AG04449 (cell line): ENCODE measurements around the gene RIMS1.
A peak's percentile ranks its signal among the peaks of the same experiment; 100 is the strongest.

Experiments used
- CTCF ChIA-PET: fragments of 350-600 bp; formaldehyde crosslinking; extraction: SDS; loops from one replicate; lab custom pipeline; 2021; ENCODE audit warnings: antibody characterized with exemption; lab: Yijun Ruan, JAX
- POLR2A ChIA-PET: fragments of 400-600, 350-600 bp; formaldehyde crosslinking; extraction: SDS; loops from one replicate; lab custom pipeline; 2020; ENCODE audit warnings: antibody characterized with exemption, inconsistent platforms; lab: Yijun Ruan, JAX
- DNase-seq: peaks from one replicate; pipeline ENCODE4 v3.0.0-alpha.2; 2010; ENCODE audit warnings: low read depth, low spot score
- H3K4me3 ChIP-seq: 2 replicates; pipeline ENCODE4 v1.5.1; 2011; ENCODE audit warnings: low read depth, mild to moderate bottlenecking, control low read depth, low read length
- CTCF ChIP-seq: IDR thresholded peaks from one replicate; pipeline ENCODE4 v1.5.1; 2011; ENCODE audit warnings: mild to moderate bottlenecking, moderate library complexity, low read length, control low read depth, inconsistent platforms; ENCODE audit not compliant: insufficient read depth; ENCODE audit errors: missing control alignments

RIMS1 gene

GRCh38 chr6:71886184-71887005 is at the start of gene RIMS1:
TSS of gene RIMS1 (plus strand) at chr6:71886550. CDS start at chr6:71887024, 474 bp downstream.
- POLR2A ChIA-PET, result no interaction called here
- CTCF ChIA-PET, result interaction anchor here (1.1 to 1.5 kb wide), 4 partner anchors 9 to 27 kb away, joined by 3 to 5 read pairs (median 3); no protein-coding TSS in a partner anchor
- no peak for DNase-seq
- peak; percentile 68 for TF ChIP-seq CTCF
- peak within 1 kb of the TSS; percentile 56 for H3K4me3 ChIP-seq

- no peak for DNase-seq
- ChIA-PET CTCF (no interaction called here), POLR2A (no interaction called here)
- H3K4me3 ChIP-seq, result no peak overlapping the region
- TF ChIP-seq CTCF, result no peak
These were observed 35.1 kb upstream of the RIMS1 start for GRCh38 chr6:71851214-71851613.

- ChIA-PET POLR2A (no interaction called here), CTCF (no interaction called here)
- TF ChIP-seq CTCF, result no peak
- no peak overlapping the region for H3K4me3 ChIP-seq
- DNase-seq, result no peak
These were observed 33.4 kb upstream of the RIMS1 start for GRCh38 chr6:71852948-71853347.

GRCh38 chr6:71855406-71855805 is 30.9 kb upstream of the RIMS1 start:
- ChIA-PET CTCF (interaction anchor here (1.4 kb wide), 1 partner anchor 24 kb away, joined by 4 read pairs; no protein-coding TSS in a partner anchor), POLR2A (no interaction called here)
- no peak overlapping the region for H3K4me3 ChIP-seq
- DNase-seq, result no peak
- no peak for TF ChIP-seq CTCF

GRCh38 chr6:71879016-71879415 is 7.3 kb upstream of the RIMS1 start:
- DNase-seq, result peak; percentile 21
- no peak for TF ChIP-seq CTCF
- no peak overlapping the region for H3K4me3 ChIP-seq
- ChIA-PET POLR2A (no interaction called here), CTCF (interaction anchor here (0.7 kb wide), 1 partner anchor 24 kb away, joined by 4 read pairs; no protein-coding TSS in a partner anchor)

- peak overlapping the region; percentile 56 for H3K4me3 ChIP-seq
- CTCF ChIA-PET, result interaction anchor here (1.1 to 1.5 kb wide), 4 partner anchors 8 to 26 kb away, joined by 3 to 5 read pairs (median 3); no protein-coding TSS in a partner anchor
- POLR2A ChIA-PET, result interaction anchor here (0.5 kb wide), 1 partner anchor 21 kb away, joined by 3 read pairs; no protein-coding TSS in a partner anchor
- no peak for DNase-seq
- TF ChIP-seq CTCF, result no peak
These were observed 825 bp downstream of the RIMS1 start for GRCh38 chr6:71887006-71887743.
